Measurements from ENCODE around the gene UGGT1.
"Not testable (repeated sequence)": the region's sequence is repeated elsewhere in the genome, so short reads cannot be mapped to it uniquely, and the experiment has no call there.

Gene UGGT1

GRCh38 chr2:128115921-128116623, 25.1 kb downstream of the UGGT1 start:
- no peak for DNase-seq

GRCh38 chr2:128134573-128134972, 43.6 kb downstream of the UGGT1 start:
- no peak for DNase-seq

- DNase-seq: no peak
Measured at GRCh38 chr2:128137094-128137616, 46.2 kb downstream of the UGGT1 start.

- no peak for DNase-seq
Measured at GRCh38 chr2:128139624-128140023, 48.6 kb downstream of the UGGT1 start.

- no peak for DNase-seq
Measured at GRCh38 chr2:128145651-128146050, 54.7 kb downstream of the UGGT1 start.

- DNase-seq: no peak
Measured at GRCh38 chr2:128153786-128154185, 62.8 kb downstream of the UGGT1 start.

GRCh38 chr2:128154225-128154624, 63.2 kb downstream of the UGGT1 start:
- no peak for DNase-seq

- DNase-seq: no peak
Measured at GRCh38 chr2:128155970-128156369, 65.0 kb downstream of the UGGT1 start.

GRCh38 chr2:128156812-128157211, 65.8 kb downstream of the UGGT1 start:
- no peak for DNase-seq

GRCh38 chr2:128157644-128158043, 66.6 kb downstream of the UGGT1 start:
- no peak for DNase-seq

GRCh38 chr2:128158176-128158575, 67.2 kb downstream of the UGGT1 start:
- DNase-seq: no peak

- DNase-seq: no peak
Measured at GRCh38 chr2:128159437-128159836, 68.4 kb downstream of the UGGT1 start.

GRCh38 chr2:128160616-128161275, 69.7 kb downstream of the UGGT1 start:
- no peak for DNase-seq

- DNase-seq: no peak
Measured at GRCh38 chr2:128162266-128162665, 71.3 kb downstream of the UGGT1 start.

- DNase-seq: no peak
Measured at GRCh38 chr2:128164311-128164710, 73.3 kb downstream of the UGGT1 start.

- no peak for DNase-seq
Measured at GRCh38 chr2:128166746-128167353, 75.8 kb downstream of the UGGT1 start.

- DNase-seq: no peak
Measured at GRCh38 chr2:128169094-128169493, 78.1 kb downstream of the UGGT1 start.

GRCh38 chr2:128169497-128169896, 78.5 kb downstream of the UGGT1 start:
- no peak for DNase-seq

GRCh38 chr2:128169933-128170709, 79.1 kb downstream of the UGGT1 start:
- no peak for DNase-seq

GRCh38 chr2:128170776-128171175, 79.8 kb downstream of the UGGT1 start:
- no peak for DNase-seq

GRCh38 chr2:128172191-128172590, 81.2 kb downstream of the UGGT1 start:
- DNase-seq: no peak

- not testable (repeated sequence) for DNase-seq
Measured at GRCh38 chr2:128174067-128174466, 83.1 kb downstream of the UGGT1 start.

- DNase-seq: no peak
Measured at GRCh38 chr2:128177315-128177714, 86.3 kb downstream of the UGGT1 start.

Measured in NCI-H2029 (cell line).